Activated T-cell treated with anti-CD3 and anti-CD28 coated beads, Interleukin-2, amount 50 U/mL, for 1 hour (primary cell): Measurements from ENCODE around the gene C1orf174.

Source experiments
- DNase-seq: peaks from one replicate; pipeline ENCODE4 v3.0.0-alpha.2; 2020

Gene C1orf174

GRCh38 chr1:3864884-3865283 is 35.2 kb downstream of the C1orf174 start:
- no peak for DNase-seq

DNA sequence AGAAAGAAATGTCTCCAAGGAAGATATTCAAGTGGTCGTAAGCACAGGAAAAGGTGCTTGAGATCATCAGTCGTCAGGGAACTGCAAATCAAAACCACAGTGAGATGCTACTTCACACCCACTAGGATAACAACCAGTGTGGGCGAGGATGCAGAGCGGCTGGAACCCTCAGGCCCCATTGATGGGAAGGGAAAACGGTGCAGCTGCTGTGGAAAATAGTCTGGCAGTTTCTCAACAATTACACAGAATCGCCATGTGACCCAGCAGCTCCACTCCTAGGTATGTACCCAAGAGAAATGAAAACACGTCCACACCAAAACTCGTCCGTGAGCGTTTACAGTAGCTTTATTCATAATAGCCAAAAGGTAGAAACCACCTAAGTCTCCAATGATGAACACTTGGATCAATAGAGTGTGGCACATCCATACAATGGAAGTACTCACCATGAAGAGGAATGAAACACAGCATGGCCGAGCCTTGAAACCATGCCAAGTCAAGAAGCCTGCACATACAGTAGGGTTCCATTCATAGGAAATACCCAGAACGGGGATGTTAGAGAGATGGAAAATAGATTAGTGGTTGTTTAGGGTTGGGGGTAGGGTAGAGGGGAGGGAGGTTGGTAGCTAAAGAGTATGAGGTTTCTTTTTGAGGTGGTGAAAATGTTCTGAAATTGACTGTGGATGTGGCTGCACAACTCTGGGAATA is 36.7 kb downstream of the C1orf174 start:
- DNase-seq, result no peak

DNA sequence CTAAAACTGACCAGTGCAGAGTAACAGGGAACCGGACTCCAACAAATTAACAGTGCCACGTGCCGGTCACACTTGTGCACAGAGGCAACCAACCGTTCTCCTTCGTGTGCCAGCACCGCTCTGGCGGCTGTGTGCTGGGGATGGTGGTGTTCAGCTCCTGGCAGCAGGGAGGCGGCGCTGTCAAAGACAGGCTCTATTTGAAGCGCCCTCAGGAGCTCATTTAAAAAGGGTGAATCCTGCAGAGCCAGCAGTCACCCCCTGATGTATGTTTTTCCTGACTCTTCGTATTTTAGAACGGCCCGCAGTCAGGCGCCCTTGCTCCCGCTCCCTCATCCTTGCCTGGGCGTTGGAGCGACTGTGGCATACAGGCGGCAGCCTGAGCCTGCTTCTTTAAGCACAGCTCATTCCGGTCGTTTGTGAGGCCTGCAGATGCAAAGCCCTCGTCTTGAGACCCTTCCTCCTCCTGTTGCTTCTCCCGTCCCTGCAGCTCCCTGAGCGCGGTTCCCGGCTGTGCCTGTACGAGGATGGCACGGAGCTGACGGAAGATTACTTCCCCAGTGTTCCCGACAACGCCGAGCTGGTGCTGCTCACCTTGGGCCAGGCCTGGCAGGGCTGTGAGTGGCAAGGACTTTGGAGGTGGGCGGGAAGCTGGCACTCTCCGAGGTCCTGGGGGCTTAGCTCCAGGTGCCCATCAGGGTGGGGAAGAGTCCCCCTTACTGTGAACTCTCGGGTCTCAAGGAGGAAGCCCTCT is 41.7 kb downstream of the C1orf174 start:
- DNase-seq, result no peak

GRCh38 chr1:3857791-3858129 is 42.3 kb downstream of the C1orf174 start:
- DNase-seq, result no peak

- peak; percentile 99 for DNase-seq
Observed at GRCh38 chr1:3856923-3857790, 42.9 kb downstream of the C1orf174 start, which contains the start of the genes CEP104 and DFFB. Gene CEP104, minus strand, starts transcription at chr1:3857211. Its CDS starts 4,804 bp downstream, at chr1:3852407. Gene DFFB, plus strand, starts transcription at chr1:3857476. Its CDS starts 128 bp downstream, at chr1:3857604.

DNA sequence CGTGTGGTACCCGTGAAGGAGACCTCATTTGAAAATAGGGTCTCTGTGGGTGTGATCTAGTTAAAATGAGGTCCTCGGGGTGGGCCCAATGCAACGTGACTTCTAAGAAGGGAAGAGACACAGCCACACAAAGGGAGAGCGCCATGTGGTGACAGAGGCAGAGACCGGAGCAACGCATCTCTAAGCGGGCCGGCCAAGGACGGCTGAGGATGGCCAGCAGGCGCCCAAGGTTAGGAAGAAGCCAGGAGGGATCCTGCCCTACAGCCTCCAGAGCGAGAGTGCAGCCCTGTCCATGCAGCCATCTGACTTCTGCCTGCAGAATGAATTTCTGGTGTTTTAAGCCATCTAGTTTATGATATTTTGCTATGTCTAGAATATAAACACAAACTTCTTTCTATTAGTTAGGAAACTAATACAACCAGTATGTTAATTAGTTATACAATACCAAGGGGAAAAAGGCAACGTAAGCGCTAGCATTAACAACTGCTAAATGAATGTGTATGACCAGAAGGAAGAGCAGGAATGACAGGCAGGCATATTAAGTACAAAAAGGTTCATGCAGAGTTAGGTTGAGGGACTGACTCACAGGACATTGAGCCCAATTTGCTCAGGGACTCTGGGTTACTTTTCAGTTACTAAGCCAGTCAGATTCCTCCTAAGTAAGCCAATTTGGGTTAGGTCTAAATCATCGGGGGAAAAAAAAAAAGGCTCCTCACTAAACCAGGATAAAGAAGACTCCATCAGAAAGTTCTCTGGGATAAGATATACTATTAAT is 47.2 kb downstream of the C1orf174 start:
- DNase-seq, result no peak

DNA sequence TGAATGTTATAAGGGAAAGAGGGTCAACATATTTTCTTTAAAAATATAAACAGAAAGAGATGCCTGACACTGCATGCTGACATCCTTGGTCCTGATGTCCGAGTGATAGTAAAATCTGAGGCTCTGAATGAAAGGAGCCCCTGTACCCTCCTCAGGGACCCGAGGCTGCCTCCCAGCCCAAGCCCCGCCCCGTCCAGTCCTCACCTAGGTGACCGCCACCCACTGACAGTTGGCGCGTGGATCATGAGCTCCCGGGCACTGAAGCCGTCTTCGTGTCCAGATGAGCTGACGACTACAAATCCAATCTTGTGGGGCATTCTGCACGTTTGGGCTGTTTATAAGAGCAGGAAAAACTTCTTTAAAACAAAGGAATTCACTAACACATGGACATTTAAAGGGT is 48.0 kb downstream of the C1orf174 start:
- DNase-seq, result no peak

GRCh38 chr1:3851292-3851691 is 48.8 kb downstream of the C1orf174 start:
- DNase-seq, result no peak

- DNase-seq, result no peak
Observed at GRCh38 chr1:3850857-3851256, 49.2 kb downstream of the C1orf174 start.

DNA sequence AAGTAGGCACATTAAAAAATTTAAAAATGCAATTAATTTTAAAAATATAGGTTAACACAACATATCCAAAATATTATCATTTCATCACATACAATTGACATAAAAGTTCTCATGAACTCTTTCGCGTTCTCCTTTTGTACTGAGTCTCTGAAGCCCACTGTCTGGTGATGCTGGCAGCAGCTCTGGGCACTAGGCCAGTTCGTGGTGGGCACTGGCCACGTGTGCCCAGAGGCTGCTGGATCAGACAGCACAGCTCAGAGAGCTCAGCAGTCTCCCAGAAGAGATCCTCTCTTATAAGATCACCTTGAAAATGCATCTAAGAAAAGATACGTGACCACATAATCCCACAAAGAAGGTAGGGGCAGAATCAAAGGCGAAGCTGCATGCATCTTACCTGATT is 53.0 kb downstream of the C1orf174 start:
- no peak for DNase-seq

GRCh38 chr1:3846541-3846940 is 53.5 kb downstream of the C1orf174 start:
- DNase-seq, result no peak

- DNase-seq, result no peak
Observed at GRCh38 chr1:3842912-3843311, 57.2 kb downstream of the C1orf174 start.

GRCh38 chr1:3841491-3841890 is 58.6 kb downstream of the C1orf174 start:
- no peak for DNase-seq
